LNCaP clone FGC (cell line): ENCODE results near the gene STYX.

ENCODE experiments used
- DNase-seq: peaks from one replicate; pipeline ENCODE4 v3.0.0-alpha.2; 2011; ENCODE audit warnings: low read depth
- H3K4me3 ChIP-seq: 2 replicates; pipeline ENCODE4 v1.5.1; 2011; ENCODE audit warnings: mild to moderate bottlenecking, low read depth, low read length, control low read depth
- TF ChIP-seq, protein P1 (sequence below): IDR thresholded peaks from 2 replicates; pipeline ENCODE4 v1.5.1; 2012; ENCODE audit warnings: mild to moderate bottlenecking; ENCODE audit not compliant: control insufficient read depth, insufficient read depth; ENCODE audit errors: extremely low read depth

The STYX gene

DNA sequence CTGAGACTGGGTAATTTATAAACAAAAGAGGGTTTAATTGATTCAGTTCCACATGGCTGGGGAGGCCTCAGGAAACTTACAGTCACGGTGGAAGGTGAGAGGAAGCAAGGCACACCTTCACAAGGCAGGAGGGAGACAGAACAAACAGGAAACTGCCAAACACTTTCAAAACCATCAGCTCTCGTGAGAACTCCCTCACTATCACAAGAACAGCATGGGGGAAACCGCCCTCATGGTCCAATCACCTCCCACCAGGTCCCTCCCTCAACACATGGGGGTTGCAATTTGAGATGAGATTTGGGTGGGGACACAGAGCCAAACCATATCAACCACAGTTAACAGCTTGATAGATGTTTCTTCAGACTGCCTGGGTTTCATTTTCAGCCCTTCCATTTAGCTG is 67.7 kb downstream of the STYX start:
- DNase-seq: no peak

DNA sequence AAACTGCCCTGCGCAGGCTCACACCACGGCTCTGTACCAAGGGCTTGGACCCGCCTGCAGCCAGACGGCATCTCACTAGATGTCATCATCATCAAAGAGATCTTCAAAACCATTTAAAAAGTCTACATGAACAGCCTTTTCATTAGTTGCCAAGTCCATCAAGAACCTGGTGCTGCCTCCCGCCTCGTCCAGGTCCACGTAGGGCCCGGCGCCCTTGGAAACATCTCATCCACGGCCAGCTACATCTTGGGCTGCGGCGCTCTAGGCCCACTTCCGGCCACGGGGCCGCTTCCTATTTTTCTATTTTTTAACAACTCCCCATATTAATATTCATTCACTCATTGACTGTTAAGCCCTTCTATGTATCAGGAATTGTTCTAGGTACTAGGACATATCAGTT is 68.9 kb downstream of the STYX start:
- TF ChIP-seq, protein P1, sequence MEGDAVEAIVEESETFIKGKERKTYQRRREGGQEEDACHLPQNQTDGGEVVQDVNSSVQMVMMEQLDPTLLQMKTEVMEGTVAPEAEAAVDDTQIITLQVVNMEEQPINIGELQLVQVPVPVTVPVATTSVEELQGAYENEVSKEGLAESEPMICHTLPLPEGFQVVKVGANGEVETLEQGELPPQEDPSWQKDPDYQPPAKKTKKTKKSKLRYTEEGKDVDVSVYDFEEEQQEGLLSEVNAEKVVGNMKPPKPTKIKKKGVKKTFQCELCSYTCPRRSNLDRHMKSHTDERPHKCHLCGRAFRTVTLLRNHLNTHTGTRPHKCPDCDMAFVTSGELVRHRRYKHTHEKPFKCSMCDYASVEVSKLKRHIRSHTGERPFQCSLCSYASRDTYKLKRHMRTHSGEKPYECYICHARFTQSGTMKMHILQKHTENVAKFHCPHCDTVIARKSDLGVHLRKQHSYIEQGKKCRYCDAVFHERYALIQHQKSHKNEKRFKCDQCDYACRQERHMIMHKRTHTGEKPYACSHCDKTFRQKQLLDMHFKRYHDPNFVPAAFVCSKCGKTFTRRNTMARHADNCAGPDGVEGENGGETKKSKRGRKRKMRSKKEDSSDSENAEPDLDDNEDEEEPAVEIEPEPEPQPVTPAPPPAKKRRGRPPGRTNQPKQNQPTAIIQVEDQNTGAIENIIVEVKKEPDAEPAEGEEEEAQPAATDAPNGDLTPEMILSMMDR: no peak
- no peak overlapping the region for H3K4me3 ChIP-seq
- DNase-seq: no peak

More for the DNA sequence above, 67.7 kb downstream of the STYX start:
- TF ChIP-seq, protein P1: no peak
- no peak overlapping the region for H3K4me3 ChIP-seq

DNA sequence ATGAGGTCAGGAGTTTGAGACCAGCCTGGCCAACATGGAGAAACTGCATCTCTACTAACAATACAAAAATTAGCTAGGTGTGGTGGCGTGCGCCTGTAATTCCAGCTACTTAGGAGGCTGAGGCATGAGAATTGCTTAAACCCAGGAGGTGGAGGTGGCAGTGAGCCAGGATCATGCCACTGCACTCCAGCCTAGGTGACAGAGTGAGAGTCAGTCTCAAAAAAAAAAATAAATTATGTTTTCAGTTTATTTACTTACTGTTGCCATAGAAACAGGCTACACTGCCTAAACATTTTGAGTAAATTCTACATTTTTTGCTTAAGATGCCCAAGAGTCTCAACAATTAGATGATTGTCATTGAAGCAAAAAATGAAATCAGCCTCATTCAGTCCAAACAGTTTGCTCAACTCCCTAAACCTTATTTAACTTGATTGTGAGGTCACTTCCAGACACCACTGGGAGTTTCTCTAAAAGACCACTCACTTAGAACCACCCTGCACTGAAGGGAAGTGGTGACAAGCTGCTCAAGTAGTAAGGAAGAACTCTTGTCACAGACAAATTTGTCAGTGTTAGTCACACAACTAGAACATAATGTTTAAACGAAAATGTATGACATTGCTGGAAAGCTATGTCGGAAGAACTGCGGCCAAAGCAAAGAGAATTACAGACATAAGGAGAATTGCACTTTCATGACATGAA is 71.2 kb downstream of the STYX start:
- TF ChIP-seq, protein P1: no peak
- no peak overlapping the region for H3K4me3 ChIP-seq
- DNase-seq: no peak

DNA sequence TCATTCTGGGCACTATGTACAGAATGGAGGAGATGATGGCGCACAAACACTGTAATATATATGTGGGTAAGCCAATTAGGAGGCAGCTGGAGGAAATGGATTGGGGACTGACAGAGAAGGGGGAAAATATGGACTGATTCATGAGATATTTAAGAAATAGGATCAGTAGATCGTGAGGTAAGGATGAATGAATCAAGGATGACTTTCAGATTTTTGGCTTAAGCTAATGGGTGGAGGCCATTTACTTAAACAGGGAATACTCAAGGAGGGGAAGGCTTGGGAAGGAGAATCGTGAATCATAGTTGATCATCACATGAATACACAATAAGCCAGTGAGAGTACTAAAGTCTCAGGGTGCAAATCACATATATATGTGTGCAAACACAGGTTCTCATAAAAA is 72.6 kb downstream of the STYX start:
- H3K4me3 ChIP-seq: no peak overlapping the region
- DNase-seq: no peak
- TF ChIP-seq, protein P1: no peak

DNA sequence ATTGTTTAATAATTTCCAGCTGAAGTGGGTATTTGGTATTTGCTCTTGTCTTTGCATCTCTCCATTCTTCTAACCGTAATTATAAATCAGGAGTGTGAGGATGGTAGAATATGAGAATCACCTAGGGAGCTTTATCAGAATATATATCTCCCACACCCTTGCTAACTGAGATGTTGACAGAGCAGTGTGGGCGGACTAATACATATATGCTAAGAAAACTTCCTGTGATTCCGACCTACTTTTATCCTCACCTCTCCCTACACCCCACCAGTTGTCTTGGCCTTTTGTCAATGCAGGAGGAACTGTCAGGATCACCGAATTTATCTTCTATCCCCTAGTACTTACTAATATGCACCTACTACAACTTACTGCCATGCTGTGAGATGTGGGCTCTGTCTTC is 76.1 kb downstream of the STYX start:
- TF ChIP-seq, protein P1: no peak
- H3K4me3 ChIP-seq: no peak overlapping the region
- no peak for DNase-seq

DNA sequence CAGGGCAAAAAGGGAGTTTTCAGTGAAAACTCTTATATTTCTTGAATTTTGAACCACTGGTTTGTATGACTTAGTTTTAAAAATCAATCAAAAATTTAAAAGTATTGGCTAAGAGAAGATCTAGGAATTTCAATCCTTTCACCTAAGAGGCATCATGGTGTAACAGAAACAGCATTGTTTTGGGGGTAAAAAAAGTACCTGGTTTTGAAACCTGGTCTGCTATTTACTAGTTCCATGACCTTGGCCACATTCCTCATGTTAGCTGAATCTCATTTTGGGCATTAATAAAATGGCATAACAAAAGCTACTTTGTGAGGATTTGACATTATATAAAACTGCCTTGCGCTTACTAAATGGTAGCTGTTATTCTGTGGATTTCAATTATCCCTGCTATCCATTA is 78.1 kb downstream of the STYX start:
- H3K4me3 ChIP-seq: no peak overlapping the region
- TF ChIP-seq, protein P1: no peak

DNA sequence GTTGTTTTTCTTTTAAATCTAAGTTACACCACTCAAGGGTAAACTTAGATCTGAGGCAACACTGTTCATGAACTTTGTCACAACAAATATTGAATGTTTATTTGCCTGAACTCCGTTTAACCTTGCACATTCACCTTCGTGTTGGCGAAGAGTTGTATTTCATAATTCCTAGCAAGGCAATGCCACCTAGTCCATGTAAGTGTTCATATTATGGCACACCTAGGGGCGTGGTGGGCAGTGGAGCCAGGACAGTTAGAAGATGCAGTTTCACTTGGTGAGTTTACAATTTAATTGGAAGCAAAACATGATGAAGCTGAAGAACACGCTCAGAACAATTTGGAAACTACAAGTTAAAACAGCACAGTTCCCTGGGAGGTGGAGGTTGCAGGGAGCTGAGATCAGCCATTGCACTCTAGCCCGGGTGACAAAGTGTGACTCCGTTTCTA is 91.9 kb downstream of the STYX start:
- no peak for DNase-seq
- no peak overlapping the region for H3K4me3 ChIP-seq
- TF ChIP-seq, protein P1: no peak

More for the DNA sequence above, 78.1 kb downstream of the STYX start:
- no peak for DNase-seq
